ENCODE results near the gene BRSK1.

BRSK1 gene

DNA sequence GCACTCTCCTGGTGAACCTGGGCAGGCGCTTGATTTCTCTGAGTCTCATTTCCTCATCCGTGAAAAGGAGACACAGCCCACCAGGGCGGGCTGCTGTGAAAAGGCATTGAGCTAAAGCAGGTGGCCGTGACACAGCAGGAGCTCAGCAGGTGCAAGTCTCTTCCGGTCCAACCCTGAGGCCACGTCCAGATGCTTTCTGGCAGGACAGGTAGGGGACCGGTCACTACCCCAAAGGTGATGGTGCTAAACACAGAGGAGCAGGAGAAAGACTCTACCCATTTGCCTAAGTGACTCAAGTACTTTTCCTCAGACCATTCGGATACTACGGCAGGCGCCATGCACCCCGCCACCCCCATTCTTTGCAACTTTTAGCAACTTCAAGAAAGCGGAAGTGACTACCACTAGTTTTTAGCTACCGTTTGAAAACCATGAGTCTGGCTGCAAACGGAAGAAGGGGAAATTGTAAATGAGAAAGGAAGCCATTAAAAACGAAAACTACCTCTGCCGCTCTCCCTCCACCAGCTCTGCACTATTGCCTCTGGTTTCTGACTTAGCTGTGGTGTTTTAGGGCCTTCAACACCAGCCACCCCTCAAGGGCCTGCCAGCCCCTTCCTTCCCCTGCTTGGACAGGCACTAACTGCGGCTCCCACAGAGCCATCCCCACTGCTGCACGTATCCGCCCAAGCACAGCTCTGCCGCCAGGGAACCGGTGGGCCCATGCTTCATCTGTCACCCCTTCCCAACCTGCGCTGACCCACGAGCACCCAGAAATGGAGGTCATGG lies 29.8 kb upstream of the BRSK1 start:
- DNase-seq (ENCODE audit: low spot score) = peak; percentile 17

DNA sequence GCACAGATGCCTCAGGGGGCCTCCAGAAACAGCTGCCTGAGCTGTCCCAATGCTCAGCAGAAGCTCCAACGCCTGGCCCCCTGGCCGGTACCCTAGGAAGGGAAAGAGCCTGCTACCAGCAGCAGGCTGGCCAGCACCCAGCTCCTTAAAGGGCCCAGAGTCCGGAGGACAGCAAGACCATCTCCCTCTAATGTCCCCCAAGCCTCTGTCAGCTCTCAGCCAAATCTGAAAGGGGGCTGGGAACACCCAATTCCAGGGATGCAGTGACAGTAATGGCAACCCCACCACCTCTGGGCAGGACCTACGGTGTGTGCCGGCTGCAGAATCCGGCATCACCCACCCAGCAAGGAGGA lies 29.2 kb upstream of the BRSK1 start:
- DNase-seq (ENCODE audit: low spot score) = no peak

DNA sequence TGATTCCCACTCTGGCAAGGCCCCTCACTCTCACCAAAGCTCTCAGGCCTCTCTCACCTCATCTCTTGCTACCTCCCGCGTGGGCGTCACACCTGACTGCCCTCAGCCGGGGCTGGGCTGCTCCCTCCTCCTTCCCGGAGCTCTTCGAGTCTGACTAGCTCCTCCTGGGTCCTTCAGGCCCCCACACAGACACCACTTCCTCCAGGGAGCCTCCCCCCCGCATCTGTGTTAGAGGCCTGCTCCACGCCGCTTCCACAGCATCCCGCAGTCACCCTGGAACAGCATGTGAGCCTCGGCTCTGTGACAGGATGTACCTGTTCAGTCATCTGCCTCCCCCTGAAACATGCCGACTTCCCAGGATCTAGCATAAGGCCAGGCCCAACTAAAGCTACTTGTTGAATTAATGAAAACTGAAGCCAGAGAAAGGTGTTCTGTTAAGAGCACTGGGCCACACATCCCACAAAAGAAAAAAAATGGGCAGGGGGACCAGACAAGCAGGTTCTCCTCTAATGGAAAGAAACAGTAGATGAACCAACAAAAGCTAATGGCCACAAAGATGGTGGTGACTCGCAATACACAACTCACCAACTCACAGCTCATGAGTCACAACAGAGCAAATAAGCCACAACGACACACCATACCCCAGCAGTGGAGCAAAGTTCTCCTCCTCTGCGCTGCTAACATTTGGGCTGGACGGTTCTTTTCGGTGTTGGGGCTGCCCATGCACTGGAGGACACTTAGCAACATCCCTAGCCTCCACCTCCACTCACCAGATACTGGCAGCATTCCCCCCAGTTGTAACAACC lies 28.0 kb upstream of the BRSK1 start:
- peak; percentile 16 for DNase-seq (ENCODE audit: low spot score)

DNA sequence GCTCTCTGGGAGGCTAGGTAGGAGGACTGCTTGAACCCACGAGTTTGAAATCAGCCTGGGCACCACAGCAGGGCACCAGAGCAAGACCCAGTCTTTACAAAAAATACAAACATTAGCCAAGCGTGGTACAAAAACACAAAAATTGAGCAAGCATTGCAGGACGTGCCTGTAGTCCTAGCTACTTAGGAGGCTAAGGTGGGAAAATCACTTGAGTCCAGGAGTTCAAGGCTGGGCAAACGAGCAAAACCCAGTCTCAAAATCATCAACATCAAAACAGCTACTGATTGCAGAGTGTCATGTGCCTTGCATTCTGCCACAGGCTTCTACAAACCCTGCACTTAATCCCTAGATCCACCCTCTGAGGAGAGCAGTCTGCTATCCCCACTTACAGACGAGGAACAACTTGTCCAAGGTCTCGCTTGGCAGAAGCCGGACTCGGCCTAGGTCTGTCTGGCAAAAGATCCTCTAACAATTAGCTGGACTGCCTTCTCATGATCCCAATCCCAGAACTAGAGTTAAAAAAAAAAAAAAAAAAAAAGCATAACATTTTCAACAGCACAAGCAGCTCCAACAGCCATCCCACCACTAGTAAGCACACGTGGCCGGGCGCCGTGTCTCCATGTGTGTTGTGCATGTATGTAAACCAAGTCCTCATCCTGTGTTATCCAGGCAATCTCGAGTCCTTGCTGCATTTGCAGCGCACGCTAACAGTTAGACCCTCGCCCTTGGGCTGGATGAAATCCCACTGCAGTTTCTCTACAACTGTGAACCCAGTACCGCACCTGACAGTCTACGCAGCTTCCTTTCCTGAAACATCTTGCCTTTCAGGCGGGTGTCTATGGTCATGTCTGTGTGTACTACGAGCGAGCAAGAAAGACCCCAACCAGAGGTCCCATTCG lies 27.0 kb upstream of the BRSK1 start:
- DNase-seq (ENCODE audit: low spot score) = peak; percentile 18

DNA sequence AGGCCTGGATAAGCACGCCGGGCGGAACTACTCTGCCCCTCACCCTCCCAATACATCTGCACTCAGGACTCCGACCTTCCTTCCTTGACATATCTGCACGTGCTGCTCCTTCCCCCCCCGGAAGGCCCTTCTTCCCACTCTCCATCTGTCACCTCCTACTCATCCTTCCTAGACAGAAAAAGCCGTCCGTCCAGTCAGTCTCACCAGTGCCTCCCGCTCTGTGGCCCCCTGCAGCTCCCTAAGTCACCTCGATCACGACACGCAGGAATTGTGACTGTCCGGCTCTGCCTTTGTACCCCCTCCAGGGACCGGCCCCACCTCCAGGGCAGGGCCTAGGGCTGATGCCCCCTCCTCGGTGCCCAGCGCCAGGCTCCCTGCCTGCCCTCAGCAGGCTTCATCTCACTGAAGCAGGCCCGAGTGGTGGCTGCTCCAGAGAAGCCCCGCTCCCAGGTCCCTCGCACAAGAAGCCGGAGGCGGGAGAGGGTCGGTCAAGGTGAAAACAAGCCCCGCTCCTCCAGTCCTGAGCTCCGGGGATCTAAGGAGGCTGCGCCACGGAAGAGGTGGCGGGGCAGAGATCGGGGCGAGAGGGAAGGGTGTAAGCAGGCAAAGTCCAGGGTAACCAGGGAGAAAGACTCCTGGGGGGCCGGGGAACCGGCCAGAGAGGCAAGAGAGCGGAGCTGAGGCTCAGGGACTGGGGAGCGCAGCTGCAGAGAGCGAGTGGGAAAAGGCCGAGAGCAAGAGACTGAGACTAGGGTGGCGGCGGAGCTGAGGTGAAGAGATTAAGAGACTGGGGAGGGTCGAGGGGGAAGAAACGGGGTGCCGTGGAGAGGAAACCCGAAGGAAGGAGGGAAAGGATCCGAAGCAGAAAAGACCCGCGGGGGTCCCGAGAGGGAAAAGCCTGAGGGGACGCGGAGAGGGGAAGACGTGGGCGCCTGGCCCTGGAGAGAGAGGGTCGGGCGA lies 26.1 kb upstream of the BRSK1 start:
- DNase-seq (ENCODE audit: low spot score) = peak; percentile 37

DNA sequence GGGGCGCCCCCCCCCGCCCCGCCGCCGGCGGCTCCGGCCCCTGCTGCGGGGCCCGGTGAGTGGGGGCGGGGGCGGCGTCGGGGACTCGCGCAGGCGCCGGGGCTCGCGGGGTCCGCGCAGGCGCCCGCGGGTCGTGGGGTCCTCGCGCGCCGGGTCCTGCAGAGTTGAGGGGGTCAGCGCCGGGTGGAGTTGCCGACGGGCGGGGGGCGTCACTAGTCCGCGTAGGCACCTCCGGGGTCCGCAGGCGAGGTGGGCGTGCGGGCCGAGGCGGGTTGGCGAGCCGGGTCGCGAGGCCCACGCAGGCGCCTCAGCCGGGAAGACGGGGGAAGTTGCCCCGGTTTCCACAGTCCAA lies 25.3 kb upstream of the BRSK1 start:
- no peak for DNase-seq (ENCODE audit: low spot score)

DNA sequence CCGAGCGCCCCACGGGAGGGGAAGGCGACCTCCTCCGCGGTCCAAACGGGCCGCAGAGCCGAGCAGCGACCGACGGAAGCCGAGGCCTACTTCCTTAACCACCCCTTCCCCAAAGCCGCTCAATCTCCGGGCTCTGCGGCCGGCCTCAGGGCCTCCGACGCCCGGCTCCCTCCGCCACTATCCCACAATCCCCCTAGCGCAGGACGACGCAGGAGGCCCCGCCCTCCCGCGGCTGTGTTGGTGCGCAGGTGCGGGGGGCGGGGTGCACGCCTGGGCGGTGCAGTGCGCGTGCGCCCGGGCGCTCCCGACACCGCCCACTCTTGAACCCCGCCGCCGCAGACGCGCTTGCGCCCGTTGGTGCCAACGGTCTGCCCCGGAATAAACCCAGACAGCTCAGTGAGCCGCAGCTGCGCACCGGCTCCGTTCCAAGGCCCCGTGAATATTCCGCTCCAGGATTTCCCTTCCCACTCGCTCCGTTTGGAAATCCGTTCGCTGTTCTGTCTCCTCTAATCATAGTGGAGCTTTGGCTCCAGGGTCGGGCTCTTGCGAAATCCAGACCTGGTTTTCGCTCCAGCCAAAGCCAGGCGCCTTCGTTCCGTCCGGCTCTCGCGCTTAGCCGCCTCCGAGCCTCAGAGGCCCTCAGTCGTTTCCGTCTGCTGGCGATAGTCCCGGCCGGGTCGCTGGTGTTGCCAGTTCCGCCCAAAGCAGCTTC lies 24.8 kb upstream of the BRSK1 start, which contains the start of gene PPP6R1:
PPP6R1 (minus strand) TSS at position 190 of the 712 bp plus-strand sequence. CDS start 11,914 bp downstream, outside the sequence.
- peak; percentile 97 for DNase-seq (ENCODE audit: low spot score)

DNA sequence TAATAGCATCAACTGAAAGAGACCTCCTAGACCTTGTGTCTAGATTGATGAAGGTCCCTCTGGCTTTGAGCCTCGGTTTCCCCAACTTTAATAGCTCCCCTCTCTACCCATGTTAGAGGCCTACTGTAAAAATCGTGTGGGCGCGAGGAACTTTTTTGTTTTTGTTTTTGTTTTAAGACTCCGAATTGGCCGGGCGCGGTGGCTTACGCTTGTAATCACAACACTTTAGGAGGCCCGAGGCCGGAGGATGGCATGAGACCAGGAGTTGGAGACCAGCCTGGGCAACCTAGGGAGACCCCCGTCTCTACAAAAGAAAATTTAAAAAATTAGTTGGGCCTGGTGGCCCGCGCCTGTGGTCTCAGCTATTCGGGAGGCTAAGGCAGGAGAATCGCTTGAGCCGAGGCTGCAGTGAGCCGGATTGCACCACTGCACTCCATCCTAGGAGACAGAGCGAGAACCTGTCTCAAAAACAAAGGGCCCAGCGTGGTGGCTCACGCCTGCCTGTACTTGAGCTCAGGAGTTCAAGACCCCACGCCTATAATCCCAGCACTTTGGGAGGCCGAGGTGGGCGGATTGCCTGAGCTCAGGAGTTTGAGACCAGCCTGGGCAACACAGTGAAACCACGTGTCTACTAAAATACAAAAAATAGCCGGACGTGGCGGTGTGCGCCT lies 24.1 kb upstream of the BRSK1 start:
- no peak for DNase-seq (ENCODE audit: low spot score)

DNA sequence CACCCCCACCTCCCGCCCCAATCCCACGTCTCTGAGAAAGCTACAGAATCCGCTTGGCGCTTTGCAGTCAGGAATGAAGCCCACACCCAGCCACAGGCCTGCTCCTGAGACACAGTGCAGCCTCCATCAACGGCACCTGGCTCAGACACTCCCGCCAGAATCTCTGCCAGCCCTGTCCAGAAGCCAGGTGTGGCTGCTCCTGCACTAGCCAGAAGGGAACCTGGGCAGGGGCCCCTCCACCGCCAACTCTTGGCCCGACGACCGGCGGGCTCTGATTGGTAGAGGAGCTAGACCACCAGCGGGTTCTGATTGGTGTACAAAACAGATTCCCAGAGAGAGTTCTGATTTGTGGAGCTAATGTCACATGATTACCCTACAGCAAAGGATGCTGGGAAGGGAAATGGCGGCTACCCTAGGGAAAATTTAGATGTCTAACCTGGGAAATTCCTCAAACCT lies 22.1 kb upstream of the BRSK1 start:
- DNase-seq (ENCODE audit: low spot score) = no peak

DNA sequence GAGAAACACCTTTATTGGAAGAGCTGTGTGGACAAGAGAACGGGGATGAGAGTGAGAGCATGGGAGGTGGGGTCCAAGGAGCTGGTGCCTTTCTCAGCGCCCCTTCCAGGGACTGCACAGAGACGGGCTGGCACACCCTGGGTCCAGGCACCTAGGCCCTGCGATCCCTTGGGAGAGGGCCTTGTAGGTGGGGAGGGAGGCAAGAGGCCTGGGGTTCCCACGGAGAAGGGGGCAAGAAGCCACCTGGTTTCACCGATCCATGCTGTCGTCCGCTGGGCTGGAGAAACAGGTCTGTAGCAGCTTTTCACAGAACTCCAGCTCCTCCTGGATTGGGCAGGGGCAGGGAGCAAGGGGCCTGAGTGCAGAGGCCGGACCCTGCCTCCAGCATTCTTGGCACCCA lies 21.4 kb upstream of the BRSK1 start:
- DNase-seq (ENCODE audit: low spot score) = no peak

DNA sequence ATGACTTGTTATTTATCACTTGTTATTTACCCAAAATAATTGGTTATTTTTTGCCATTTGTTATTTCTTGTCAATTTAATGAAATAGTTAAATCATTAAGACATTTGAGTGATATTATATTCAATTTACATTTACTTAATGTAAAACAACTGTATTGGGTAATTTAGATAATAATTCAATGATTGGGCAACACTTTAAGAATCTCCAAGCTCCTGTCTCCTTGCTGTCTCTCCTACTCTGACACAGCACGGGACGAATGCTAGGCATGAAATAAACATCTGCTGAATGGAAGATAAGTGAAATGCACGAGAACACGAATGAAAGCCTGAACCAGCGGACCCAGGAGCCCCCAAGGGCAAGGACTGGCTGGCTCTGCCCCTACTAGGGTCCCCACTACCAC lies 19.3 kb upstream of the BRSK1 start:
- DNase-seq (ENCODE audit: low spot score) = no peak

DNA sequence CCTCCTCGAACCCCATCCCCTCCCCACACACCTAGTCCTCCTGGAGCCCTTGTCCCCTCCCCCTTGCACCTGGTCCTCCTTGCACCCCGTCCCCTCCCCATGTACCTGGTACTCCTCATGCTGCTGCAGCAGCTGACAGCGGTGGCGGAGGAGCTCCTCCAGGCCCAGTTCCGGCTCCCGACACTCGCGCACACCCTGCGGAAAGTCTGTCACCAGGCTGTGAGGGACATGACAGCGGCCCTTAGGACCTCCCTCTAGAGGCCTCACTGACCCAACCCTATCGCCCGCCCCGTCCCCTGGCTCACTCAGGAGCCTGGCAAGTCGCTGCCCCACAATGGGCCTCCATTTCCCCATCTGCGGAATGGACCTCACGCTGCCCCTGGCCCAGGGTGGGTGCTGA lies 18.6 kb upstream of the BRSK1 start:
- DNase-seq (ENCODE audit: low spot score) = no peak

DNA sequence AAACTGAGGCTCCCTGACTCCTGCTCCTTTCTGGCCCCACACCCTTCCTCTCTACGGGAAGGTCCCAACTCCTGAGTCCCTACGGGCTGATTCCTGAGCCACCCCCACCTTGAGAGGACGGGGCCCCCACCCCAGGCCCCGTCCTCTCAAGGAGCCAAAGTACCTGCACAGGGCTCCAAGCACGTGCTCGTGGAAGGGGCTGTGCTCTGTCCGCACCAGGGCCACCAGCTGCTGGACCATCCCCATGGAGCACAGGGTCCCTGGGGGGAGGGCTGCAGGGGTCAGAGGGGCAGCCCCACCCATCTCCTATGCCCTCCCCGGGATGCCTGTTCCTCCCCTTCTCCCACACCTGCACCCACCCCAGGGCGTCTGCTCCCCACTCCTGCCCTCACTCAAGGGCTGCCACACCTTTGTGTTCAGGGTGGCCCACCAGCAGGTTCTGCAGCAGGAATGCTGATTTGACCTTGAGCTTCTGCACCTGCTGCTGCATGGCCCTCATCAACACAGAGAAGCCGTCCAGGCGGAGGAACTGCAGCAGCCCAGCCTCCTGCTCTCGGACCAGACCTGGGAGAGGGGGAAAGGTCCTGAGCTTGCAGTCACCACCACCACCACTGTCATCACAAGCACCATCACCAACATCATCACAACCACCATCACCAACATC lies 17.9 kb upstream of the BRSK1 start:
- no peak for DNase-seq (ENCODE audit: low spot score)

DNA sequence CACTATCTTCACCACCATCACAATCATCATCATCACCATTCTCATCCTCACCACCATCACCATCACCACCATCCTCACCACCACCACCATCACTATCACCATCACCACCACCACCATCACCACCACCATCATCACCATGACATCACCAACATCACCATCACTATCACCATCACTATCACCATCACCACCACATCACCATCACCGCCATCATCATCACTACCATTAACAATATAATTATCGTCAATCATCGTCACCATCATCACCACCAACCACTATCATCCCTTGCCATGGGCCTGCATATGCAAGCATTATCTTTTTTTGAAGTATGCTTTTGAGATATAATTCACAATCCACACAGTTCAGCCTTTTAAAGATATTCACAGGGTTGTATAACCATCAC lies 17.4 kb upstream of the BRSK1 start:
- DNase-seq (ENCODE audit: low spot score) = no peak

DNA sequence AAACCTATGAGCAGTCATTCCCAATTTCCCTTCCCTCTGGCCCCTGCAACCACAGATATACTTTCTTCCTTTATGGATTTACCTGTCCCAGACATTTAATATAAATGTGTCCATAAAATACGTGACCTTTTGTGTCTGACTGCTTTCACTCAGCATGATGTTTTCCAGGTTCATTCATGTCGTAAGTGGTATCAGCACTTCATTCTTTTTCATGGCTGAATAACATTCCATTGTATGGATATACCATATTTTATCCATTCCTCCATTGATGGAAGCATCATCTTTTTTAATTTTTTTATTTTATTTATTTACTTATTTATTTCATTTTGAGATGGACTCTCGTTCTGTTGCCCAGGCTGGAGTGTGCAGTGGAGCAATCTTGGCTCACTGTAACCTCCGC lies 17.0 kb upstream of the BRSK1 start:
- no peak for DNase-seq (ENCODE audit: low spot score)

DNA sequence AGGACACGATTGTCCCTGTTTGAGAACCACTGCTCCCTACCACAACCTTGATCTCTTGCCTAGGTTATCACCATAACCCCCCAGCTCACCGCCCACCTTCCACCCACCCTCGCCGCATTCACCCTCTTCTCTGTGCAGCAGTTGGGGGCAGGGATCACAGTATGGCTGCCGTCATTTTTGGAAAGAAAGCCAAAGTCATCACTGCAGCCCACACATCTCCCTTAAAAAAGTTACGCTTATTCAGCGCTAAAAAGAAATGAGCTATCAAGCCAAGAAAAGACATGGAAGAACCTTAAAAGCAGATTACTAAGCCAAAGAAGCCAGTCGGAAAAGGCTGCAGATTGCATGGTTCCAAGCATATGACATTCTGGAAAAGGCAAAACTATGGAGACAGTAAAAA lies 14.5 kb upstream of the BRSK1 start:
- no peak for DNase-seq (ENCODE audit: low spot score)

DNA sequence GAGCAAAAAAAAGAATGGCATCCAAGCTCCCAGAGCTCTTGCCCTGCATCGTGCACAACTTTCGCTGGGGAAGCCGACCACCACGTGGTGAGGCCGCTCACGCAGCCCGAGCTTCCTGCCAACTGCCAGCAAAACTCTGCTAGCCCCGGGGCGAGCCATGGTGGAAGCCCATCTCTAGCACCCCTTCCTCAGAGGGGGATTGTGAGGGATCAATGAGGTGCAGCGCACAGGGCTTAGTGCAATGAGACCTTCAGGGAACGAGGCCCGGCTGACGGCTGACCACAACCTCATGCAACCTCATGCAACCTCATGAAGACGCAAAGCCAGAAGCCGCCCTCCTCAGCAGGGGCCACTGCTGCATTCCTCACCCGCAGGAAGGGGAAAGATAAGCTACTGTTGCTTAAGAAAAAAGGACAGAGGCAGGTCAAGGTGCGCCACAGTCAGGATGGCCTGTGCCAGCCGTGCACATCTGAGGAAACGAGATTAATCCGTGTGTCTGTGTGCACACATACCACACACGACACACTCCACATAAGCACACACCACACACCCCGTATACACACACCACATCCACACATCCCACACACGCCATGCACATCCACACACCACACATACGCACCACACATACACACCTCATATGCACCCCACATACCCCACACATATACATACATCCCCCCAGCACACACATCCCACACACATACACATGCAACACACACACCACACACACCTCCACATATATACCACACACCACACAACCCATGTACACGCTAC lies 13.4 kb upstream of the BRSK1 start:
- DNase-seq (ENCODE audit: low spot score) = no peak

DNA sequence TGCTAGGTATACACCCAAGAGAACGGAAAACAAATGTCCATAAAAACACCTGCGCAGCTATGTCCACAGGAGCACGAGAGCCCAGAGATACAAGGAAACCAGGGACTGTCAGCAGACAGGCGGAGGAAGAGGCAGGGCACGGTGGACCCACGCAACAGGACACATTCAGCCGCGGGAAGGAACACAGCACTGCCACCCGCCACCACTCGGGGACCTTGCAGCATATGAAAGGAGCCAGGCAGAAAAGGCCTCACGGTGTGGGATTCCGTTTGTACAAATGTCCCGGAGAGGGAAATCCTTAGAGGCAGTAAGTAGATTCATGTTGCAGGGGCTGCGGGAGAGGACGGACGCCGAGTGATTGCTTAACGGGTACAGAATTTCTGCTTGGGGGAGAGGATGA lies 11.7 kb upstream of the BRSK1 start:
- no peak for DNase-seq (ENCODE audit: low spot score)
